GM23338 (cell line): ENCODE data around the gene CCDC85B. TPM values are rescaled to one million over a fixed set of nuclear protein-coding genes. Genes with fewer than 3 reads are reported as not detected.

Experiments used
- ATAC-seq: fragments of 200-7000 bp; cut with Tn5 transposase; 3 replicates; pipeline ENCODE4 v1.9.1; 2020
- DNase-seq: peaks from one replicate; pipeline ENCODE4 v3.0.0-alpha.2; 2015; ENCODE audit warnings: low spot score
- H2AFZ ChIP-seq: fragments of 200-600 bp; sonication (generic); 2 replicates; pipeline ENCODE4 v1.8.0; 2016; ENCODE audit warnings: antibody characterized with exemption, mild to moderate bottlenecking, moderate library complexity
- H3F3A ChIP-seq: fragments of 200-600 bp; sonication (generic); replicated peaks from 2 replicates; pipeline ENCODE4 v1.8.0; 2017; ENCODE audit warnings: antibody characterized with exemption, mixed run types, low read depth
- H3K27ac ChIP-seq: fragments of 200-600 bp; sonication (generic); 2 replicates; pipeline ENCODE4 v1.6.1; 2016; ENCODE audit warnings: low read depth
- H3K27me3 ChIP-seq: fragments of 200-600 bp; sonication (generic); 2 replicates; pipeline ENCODE4 v1.8.0; 2016; ENCODE audit warnings: mild to moderate bottlenecking, mixed run types, moderate library complexity; ENCODE audit not compliant: insufficient read depth
- H3K36me3 ChIP-seq: fragments of 200-600 bp; sonication (generic); 2 replicates; pipeline ENCODE4 v1.8.0; 2016; ENCODE audit warnings: mild to moderate bottlenecking; ENCODE audit not compliant: insufficient read depth
- H3K4me1 ChIP-seq: fragments of 200-600 bp; sonication (generic); 2 replicates; pipeline ENCODE4 v1.8.0; 2016; ENCODE audit warnings: mild to moderate bottlenecking, moderate library complexity; ENCODE audit not compliant: insufficient read depth
- H3K4me2 ChIP-seq: fragments of 200-600 bp; sonication (generic); 2 replicates; pipeline ENCODE4 v1.7.1; 2017; ENCODE audit warnings: mixed run types
- H3K4me3 ChIP-seq: fragments of 200-600 bp; sonication (generic); 2 replicates; pipeline ENCODE4 v1.6.1; 2016; ENCODE audit warnings: mixed run types
- H3K79me2 ChIP-seq: fragments of 200-600 bp; sonication (generic); replicated peaks from 2 replicates; pipeline ENCODE4 v1.8.0; 2017; ENCODE audit warnings: mild to moderate bottlenecking; ENCODE audit not compliant: insufficient read depth
- H3K9me2 ChIP-seq: fragments of 200-600 bp; sonication (generic); 2 replicates; pipeline ENCODE4 v1.8.0; 2017; ENCODE audit not compliant: insufficient read depth
- H4K20me1 ChIP-seq: fragments of 200-600 bp; sonication (generic); replicated peaks from 2 replicates; pipeline ENCODE4 v1.8.0; 2017; ENCODE audit warnings: mild to moderate bottlenecking; ENCODE audit not compliant: insufficient read depth
- H3K27ac Mint-ChIP-seq: 2 replicates; pipeline ENCODE4 v1.8.0; 2020; ENCODE audit warnings: inconsistent platforms, mild to moderate bottlenecking, moderate library complexity, mixed read lengths
- H3K27me3 Mint-ChIP-seq: 3 replicates; pipeline ENCODE4 v1.8.0; 2022; ENCODE audit warnings: low read depth, mild to moderate bottlenecking, moderate library complexity, mixed read lengths, inconsistent platforms; ENCODE audit not compliant: insufficient read depth, poor library complexity
- H3K36me3 Mint-ChIP-seq: 3 replicates; pipeline ENCODE4 v1.8.0; 2021; ENCODE audit warnings: low read depth, mild to moderate bottlenecking, inconsistent platforms, moderate library complexity, mixed read lengths
- H3K4me1 Mint-ChIP-seq: 3 replicates; pipeline ENCODE4 v1.8.0; 2020; ENCODE audit warnings: mild to moderate bottlenecking, inconsistent platforms, mixed read lengths
- H3K4me3 Mint-ChIP-seq: 3 replicates; pipeline ENCODE4 v1.8.0; 2021; ENCODE audit warnings: moderate library complexity, mild to moderate bottlenecking, inconsistent platforms, mixed read lengths
- H3K9me3 Mint-ChIP-seq: 3 replicates; pipeline ENCODE4 v1.8.0; 2020; ENCODE audit warnings: moderate library complexity, mild to moderate bottlenecking, inconsistent platforms, mixed read lengths
- CREB1 ChIP-seq: fragments of 250-450 bp; sonication (Bioruptor Pico); IDR thresholded peaks from 2 replicates; pipeline ENCODE4 v1.5.0; 2020; ENCODE audit warnings: low read depth, mild to moderate bottlenecking, moderate library complexity
- EZH2 ChIP-seq: fragments of 200-600 bp; sonication (generic); IDR thresholded peaks from one replicate; pipeline ENCODE4 v1.8.0; 2017; ENCODE audit warnings: antibody characterized with exemption, mild to moderate bottlenecking, low read depth; ENCODE audit not compliant: unreplicated experiment
- EZH2phosphoT487 ChIP-seq: fragments of 200-600 bp; sonication (generic); IDR thresholded peaks from one replicate; pipeline ENCODE4 v1.8.1; 2018; ENCODE audit warnings: antibody characterized with exemption; ENCODE audit not compliant: unreplicated experiment
- JUNB ChIP-seq: IDR thresholded peaks from one replicate; pipeline ENCODE4 v1.6.1; 2016; ENCODE audit warnings: antibody characterized with exemption; ENCODE audit not compliant: unreplicated experiment
- NANOG ChIP-seq: IDR thresholded peaks from 2 replicates; pipeline ENCODE4 v1.6.1; 2016; ENCODE audit warnings: antibody characterized with exemption, borderline replicate concordance
- POLR2AphosphoS5 ChIP-seq: IDR thresholded peaks from 2 replicates; pipeline ENCODE4 v1.6.1; 2016; ENCODE audit warnings: antibody characterized with exemption, low read depth
- REST ChIP-seq: IDR thresholded peaks from one replicate; pipeline ENCODE4 v1.6.1; 2018; ENCODE audit warnings: antibody characterized with exemption; ENCODE audit not compliant: unreplicated experiment
- STAT1 ChIP-seq: IDR thresholded peaks from one replicate; pipeline ENCODE4 v1.6.1; 2016; ENCODE audit warnings: antibody characterized with exemption; ENCODE audit not compliant: unreplicated experiment
- ZNF114 ChIP-seq: fragments of 250-450 bp; sonication (Bioruptor Pico); IDR thresholded peaks from 2 replicates; pipeline ENCODE4 v1.5.0; 2020; ENCODE audit warnings: mild to moderate bottlenecking, moderate library complexity
- ZNF331 ChIP-seq: fragments of 250-450 bp; sonication (Bioruptor Pico); IDR thresholded peaks from 2 replicates; pipeline ENCODE4 v1.5.0; 2020; ENCODE audit warnings: low read depth, mild to moderate bottlenecking, moderate library complexity
- ZNF462 ChIP-seq: fragments of 250-450 bp; sonication (Bioruptor Pico); IDR thresholded peaks from 2 replicates; pipeline ENCODE4 v1.5.0; 2020; ENCODE audit warnings: mild to moderate bottlenecking, moderate library complexity
- polyA plus RNA-seq: library from polyadenylated mRNA; unstranded; fragments of >200 nt; fragmentation: Nextera tagmentation; extraction: Ambion mirVana; gene quantifications from 2 replicates; pipeline ENCODE4 v1.2.1, GENCODE V29; 2016
- total RNA-seq: library from RNA; depleted of rRNA; stranded (reverse); fragments of >200 nt; shearing (Covaris generic); gene quantifications from 2 replicates; pipeline ENCODE4 v1.2.3, GENCODE V29; 2014
- TF ChIP-seq, protein P1 (sequence below), 2 experiments: fragments of 200-600 bp in 1 of 2; sonication (generic) in 1 of 2; conservative IDR thresholded peaks; 2 replicates each; pipeline versions ENCODE4 v1.5.1 to v1.6.1; 2016 to 2017; ENCODE audit warnings: antibody characterized with exemption in 2 of 2, low read depth in 2 of 2, mild to moderate bottlenecking in 2 of 2, moderate library complexity in 1 of 2
- TF ChIP-seq, protein P2 (sequence below): IDR thresholded peaks from 2 replicates; pipeline ENCODE4 v1.6.1; 2016; ENCODE audit warnings: antibody characterized with exemption

The CCDC85B gene
- total and polyA plus RNA-seq, 2 experiments from 2014 or later = 54.5 to 66.3 TPM

DNA sequence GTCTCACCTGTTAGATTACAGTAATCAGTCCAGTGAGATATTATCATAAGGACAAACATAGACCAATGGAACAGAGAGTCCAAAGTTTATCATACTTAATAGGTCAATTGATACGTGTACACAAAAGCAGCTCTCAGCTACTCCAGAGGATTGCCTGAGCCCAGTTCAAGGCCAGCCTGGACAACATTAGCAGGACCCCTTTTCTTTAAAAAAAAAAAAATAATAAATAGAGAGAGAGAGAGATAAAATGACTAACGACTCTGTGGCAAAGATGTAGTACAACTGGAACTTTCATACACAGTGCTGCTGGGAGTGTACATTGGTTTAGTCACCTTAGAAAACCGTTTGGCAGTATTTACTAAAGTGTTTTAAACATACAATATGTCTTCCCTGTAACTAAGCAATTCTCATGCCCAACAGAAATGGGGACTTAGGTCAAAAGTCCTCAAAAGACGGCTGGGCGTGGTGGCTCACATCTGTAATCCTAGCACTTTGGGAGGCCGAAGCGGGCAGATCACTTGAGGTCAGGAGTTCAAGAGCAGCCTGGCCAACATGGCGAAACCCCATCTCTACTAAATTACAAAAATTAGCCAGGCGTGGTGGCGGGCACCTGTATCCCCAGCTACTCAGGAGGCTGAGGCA is 46.1 kb upstream of the CCDC85B start:
- Histone ChIP-seq H3K79me2 (no peaks in the 10 kb centered on the region), H3K27me3 (no peaks in the 10 kb centered on the region), H3F3A (no peaks in the 10 kb centered on the region; the same call in 1 of the 2 replicates), H3K4me2 (no peak overlapping the region), H3K9me2 (no peaks in the 10 kb centered on the region), H3K4me1 (no peaks in the 10 kb centered on the region; the same call in 1 of the 2 replicates), H2AFZ (no peak overlapping the region), H3K4me3 (no peak overlapping the region), H3K27ac (no peak overlapping the region), H4K20me1 (no peaks in the 10 kb centered on the region; the same call in 1 of the 2 replicates), H3K36me3 (no peaks in the 10 kb centered on the region)
- Mint-ChIP-seq H3K27me3 (peaks cover 7% of the 10 kb centered on the region), H3K4me1 (no peaks in the 10 kb centered on the region), H3K36me3 (no peaks in the 10 kb centered on the region), H3K27ac (no peak overlapping the region), H3K9me3 (no peaks in the 10 kb centered on the region), H3K4me3 (no peak overlapping the region)
- no peak for DNase-seq
- TF ChIP-seq EZH2 (no peak), POLR2AphosphoS5 (no peak), NANOG (no peak), ZNF331 (CRISPR knock-in tag) (no peak), CREB1 (CRISPR knock-in tag) (no peak), ZNF114 (CRISPR knock-in tag) (no peak), STAT1 (no peak), JUNB (no peak), EZH2phosphoT487 (no peak), REST (no peak), ZNF462 (no peak)
- TF ChIP-seq, protein P1, sequence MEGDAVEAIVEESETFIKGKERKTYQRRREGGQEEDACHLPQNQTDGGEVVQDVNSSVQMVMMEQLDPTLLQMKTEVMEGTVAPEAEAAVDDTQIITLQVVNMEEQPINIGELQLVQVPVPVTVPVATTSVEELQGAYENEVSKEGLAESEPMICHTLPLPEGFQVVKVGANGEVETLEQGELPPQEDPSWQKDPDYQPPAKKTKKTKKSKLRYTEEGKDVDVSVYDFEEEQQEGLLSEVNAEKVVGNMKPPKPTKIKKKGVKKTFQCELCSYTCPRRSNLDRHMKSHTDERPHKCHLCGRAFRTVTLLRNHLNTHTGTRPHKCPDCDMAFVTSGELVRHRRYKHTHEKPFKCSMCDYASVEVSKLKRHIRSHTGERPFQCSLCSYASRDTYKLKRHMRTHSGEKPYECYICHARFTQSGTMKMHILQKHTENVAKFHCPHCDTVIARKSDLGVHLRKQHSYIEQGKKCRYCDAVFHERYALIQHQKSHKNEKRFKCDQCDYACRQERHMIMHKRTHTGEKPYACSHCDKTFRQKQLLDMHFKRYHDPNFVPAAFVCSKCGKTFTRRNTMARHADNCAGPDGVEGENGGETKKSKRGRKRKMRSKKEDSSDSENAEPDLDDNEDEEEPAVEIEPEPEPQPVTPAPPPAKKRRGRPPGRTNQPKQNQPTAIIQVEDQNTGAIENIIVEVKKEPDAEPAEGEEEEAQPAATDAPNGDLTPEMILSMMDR (conservative IDR thresholded peaks at IDR 0.05; ENCODE audit: low read depth in 2 of 2) = no peak
- TF ChIP-seq, protein P2, sequence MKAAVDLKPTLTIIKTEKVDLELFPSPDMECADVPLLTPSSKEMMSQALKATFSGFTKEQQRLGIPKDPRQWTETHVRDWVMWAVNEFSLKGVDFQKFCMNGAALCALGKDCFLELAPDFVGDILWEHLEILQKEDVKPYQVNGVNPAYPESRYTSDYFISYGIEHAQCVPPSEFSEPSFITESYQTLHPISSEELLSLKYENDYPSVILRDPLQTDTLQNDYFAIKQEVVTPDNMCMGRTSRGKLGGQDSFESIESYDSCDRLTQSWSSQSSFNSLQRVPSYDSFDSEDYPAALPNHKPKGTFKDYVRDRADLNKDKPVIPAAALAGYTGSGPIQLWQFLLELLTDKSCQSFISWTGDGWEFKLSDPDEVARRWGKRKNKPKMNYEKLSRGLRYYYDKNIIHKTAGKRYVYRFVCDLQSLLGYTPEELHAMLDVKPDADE = no peak
- no peak for ATAC-seq
